GM19372 (cell line): Measurements from ENCODE around the gene PPP6C.

Experiments used
- ATAC-seq: cut with Tn5 transposase; IDR thresholded peaks from one replicate; pipeline ENCODE4 v1.9.1; 2021; ENCODE audit warnings: mild to moderate bottlenecking, low read depth, moderate library complexity; ENCODE audit not compliant: unreplicated experiment

Gene PPP6C

DNA sequence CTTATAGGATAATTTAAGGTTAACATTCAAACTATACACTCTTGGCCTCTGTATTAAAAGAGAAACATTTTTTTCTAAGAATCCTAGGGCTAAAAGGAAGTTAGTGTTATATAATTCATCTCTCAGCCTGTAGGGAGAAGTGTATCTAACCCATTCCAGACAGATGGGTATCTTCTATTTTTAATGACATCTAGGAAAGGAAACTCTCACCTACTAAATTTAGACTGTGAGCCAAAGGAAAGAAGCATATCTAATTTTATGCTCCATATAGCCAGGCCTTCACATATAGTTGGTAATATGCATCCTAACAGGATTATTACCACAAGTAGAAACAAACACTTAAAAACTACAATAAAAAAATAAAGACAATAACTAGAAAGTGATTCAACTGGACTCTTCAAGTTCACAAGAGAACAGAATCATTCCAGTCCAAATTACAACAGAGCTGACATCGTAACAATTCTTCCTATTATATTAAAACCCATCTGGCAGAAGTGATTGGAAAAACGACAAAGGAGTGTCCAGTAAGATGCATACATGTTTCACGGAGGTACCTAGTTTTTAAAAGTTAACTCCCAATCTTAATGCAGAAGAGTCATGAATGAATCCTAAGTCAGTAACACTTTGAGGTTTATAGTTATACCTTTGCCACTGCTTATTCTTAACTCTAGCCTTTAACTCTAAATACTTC is 85.7 kb downstream of the PPP6C start:
- no peak for ATAC-seq

DNA sequence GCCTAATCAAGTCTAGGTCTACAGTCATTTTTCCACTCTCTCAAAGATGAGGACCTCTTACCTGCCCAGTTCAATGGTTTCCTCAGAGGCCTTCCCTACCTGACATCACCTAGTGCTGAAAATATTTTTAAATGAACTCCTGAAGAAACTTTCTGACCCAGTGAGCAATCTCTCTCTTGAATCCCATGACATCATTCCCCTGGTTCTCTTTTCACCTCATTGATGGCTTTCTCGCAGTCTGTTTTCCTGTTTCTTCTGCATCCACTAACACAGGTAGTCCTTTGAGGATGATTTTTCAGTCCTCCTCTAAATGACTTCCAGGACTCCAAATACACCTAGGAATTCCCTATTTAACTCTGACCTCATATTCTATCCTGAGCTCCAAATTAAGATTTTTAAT is 86.6 kb downstream of the PPP6C start:
- ATAC-seq: no peak

DNA sequence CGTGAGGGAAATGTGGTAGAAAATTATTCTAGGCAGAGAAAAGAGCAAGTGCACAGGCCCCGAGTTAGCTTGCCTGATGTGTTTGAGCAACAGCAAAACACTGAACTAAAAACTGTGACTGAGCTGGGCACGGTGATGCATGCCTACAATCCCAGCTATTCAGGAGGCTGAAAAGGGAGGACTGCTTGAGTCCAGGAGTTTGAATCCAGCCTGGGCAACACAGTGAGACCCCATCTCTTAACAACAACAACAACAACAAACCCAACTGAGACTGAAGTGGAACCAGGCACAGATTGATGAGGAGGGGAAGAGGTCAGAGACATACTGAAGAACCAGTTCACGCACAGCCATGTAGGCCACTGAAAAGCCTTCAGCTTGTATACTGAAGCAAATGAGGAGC is 88.8 kb downstream of the PPP6C start:
- ATAC-seq: no peak

DNA sequence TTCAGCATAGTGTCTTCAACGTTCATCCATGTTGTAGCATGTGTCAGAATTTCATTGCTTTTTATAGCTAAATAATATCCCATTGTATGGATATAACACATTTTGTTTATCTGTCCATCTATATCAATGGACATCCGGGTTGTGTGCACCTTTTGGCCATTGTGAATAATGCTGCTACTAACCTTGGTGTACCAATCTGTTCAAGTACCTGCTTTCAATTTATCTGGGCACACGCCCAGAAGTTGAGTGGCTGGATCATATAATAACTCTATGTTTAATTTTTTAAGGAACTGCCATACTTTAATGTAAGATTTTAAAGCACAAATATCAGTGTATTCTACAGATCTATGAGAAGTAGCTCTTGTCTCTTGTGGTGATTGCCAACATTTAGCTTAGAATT is 89.8 kb downstream of the PPP6C start:
- ATAC-seq: no peak
